OCI-LY1 (cell line): ENCODE data around the gene ABCB8.

ENCODE experiments used
- H2AFZ ChIP-seq: fragments of 200-600 bp; sonication (generic), shearing (Covaris generic); 2 replicates; pipeline ENCODE4 v1.6.0; 2014; ENCODE audit warnings: antibody characterized with exemption, mild to moderate bottlenecking, low read length
- H3F3A ChIP-seq: fragments of 200-600 bp; sonication (generic), shearing (Covaris generic); 2 replicates; pipeline ENCODE4 v1.6.0; 2014; ENCODE audit warnings: mild to moderate bottlenecking, antibody characterized with exemption, low read length, moderate library complexity; ENCODE audit not compliant: insufficient read depth
- H3K27ac ChIP-seq: fragments of 200-600 bp; sonication (generic); 2 replicates; pipeline ENCODE4 v1.5.1; 2014; ENCODE audit warnings: low read length, mixed run types, mild to moderate bottlenecking, low read depth; ENCODE audit not compliant: poor library complexity, severe bottlenecking
- H3K27me3 ChIP-seq: fragments of 200-600 bp; sonication (generic); 2 replicates; pipeline ENCODE4 v1.6.0; 2014; ENCODE audit warnings: antibody characterized with exemption, mild to moderate bottlenecking, low read length, moderate library complexity; ENCODE audit not compliant: insufficient read depth
- H3K36me3 ChIP-seq: fragments of 200-600 bp; sonication (generic); 2 replicates; pipeline ENCODE4 v1.6.1; 2014; ENCODE audit warnings: mild to moderate bottlenecking, antibody characterized with exemption, low read length, moderate library complexity, mixed read lengths; ENCODE audit not compliant: insufficient read depth
- H3K4me1 ChIP-seq: fragments of 200-600 bp; sonication (generic); 2 replicates; pipeline ENCODE4 v1.5.1; 2014; ENCODE audit warnings: mild to moderate bottlenecking, low read length, moderate library complexity; ENCODE audit not compliant: insufficient read depth, severe bottlenecking
- H3K4me2 ChIP-seq: fragments of 200-600 bp; sonication (generic), shearing (Covaris generic); 2 replicates; pipeline ENCODE4 v1.6.1; 2014; ENCODE audit warnings: low read length
- H3K4me3 ChIP-seq: fragments of 200-600 bp; sonication (generic); 2 replicates; pipeline ENCODE4 v1.5.1; 2014; ENCODE audit warnings: low read length, low read depth, mild to moderate bottlenecking, mixed read lengths; ENCODE audit not compliant: poor library complexity, severe bottlenecking
- H3K79me2 ChIP-seq: fragments of 200-600 bp; shearing (Covaris generic); 2 replicates; pipeline ENCODE4 v1.6.1; 2016; ENCODE audit warnings: mixed run types, low read length, mixed read lengths; ENCODE audit not compliant: insufficient read depth
- H3K9ac ChIP-seq: fragments of 200-600 bp; sonication (generic), shearing (Covaris generic); 2 replicates; pipeline ENCODE4 v1.6.1; 2014; ENCODE audit warnings: mild to moderate bottlenecking, low read length, mixed read lengths
- H3K9me2 ChIP-seq: fragments of 200-600 bp; sonication (generic), shearing (Covaris generic); 2 replicates; pipeline ENCODE4 v1.6.1; 2014; ENCODE audit warnings: low read depth, mild to moderate bottlenecking, low read length, mixed read lengths
- H3K9me3 ChIP-seq: fragments of 200-600 bp; shearing (Covaris generic); 2 replicates; pipeline ENCODE4 v1.6.1; 2014; ENCODE audit warnings: low read length, mixed read lengths
- H4K20me1 ChIP-seq: fragments of 200-600 bp; sonication (generic), shearing (Covaris generic); 2 replicates; pipeline ENCODE4 v1.6.0; 2016; ENCODE audit warnings: mild to moderate bottlenecking, low read length; ENCODE audit not compliant: insufficient read depth
- EZH2 ChIP-seq: fragments of 200-600 bp; sonication (generic), shearing (Covaris generic); IDR thresholded peaks from 2 replicates; pipeline ENCODE4 v1.8.0; 2017; ENCODE audit warnings: borderline replicate concordance, mixed run types, mild to moderate bottlenecking, antibody characterized with exemption, low read length, moderate library complexity, mixed read lengths
- TF ChIP-seq, protein P1 (sequence below): fragments of 200-600 bp; sonication (generic), shearing (Covaris generic); IDR thresholded peaks from 2 replicates; pipeline ENCODE4 v1.5.1; 2017; ENCODE audit warnings: mild to moderate bottlenecking, antibody characterized with exemption, low read length, moderate library complexity, mixed read lengths

Gene ABCB8

DNA sequence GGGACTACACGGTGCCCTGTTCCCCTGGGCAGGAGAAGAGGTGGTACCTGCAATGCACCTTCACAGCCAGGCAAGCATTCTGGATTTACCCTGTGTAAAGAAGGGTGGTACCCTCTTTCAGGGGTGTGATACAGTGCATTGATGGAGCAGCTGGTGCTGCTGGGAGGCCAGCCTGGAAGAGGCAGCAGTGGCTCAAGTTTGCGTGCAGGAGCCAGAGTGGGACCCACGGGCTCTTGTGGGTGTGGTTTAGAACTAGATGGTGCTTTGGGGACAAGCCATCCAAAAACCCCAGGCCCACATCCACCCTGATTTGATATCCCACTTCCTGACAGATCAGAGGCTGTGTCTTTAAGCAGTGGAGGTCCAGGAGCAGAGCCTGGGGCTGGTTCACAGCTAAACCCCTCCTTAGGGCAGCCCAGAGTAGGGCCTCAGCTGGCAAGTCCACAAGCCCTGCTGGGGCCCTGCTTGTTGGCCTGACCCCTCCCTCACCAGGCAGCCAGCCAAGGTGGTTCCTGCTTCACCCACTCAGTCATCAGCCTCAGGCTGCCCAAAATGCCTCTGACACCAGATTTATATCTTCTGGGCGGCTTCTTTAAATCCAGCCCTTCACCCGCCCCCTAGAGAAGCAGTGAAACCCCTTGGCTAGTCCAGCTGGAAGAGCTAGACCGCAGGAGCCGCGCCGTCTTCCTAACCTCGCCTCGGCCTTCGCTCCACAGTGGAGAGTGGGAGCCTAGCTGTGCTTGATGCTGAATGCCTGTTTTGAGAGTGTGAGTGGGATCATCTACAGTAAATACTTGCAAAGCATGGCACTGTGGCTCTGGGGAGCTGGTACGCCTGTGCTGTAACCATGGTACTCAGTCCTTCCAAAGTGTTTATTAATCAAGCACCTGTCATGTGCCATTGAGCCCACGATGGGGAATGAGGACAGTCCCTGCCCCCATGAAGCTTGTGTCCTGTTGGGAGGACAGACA is 18.6 kb downstream of the ABCB8 start:
- Histone ChIP-seq H3K4me3 (no peak overlapping the region), H3K27ac (no peak overlapping the region), H2AFZ (no peak overlapping the region), H3K9me2 (no peaks in the 10 kb centered on the region), H3F3A (no peaks in the 10 kb centered on the region), H3K4me2 (no peak overlapping the region), H3K27me3 (peaks cover 9% of the 10 kb centered on the region; the same call in 1 of the 2 replicates), H3K36me3 (peaks cover 15% of the 10 kb centered on the region), H3K9ac (no peak overlapping the region), H3K79me2 (no peaks in the 10 kb centered on the region), H3K4me1 (no peaks in the 10 kb centered on the region), H4K20me1 (no peaks in the 10 kb centered on the region), H3K9me3 (no peaks in the 10 kb centered on the region)
- TF ChIP-seq EZH2 = no peak
- TF ChIP-seq, protein P1, sequence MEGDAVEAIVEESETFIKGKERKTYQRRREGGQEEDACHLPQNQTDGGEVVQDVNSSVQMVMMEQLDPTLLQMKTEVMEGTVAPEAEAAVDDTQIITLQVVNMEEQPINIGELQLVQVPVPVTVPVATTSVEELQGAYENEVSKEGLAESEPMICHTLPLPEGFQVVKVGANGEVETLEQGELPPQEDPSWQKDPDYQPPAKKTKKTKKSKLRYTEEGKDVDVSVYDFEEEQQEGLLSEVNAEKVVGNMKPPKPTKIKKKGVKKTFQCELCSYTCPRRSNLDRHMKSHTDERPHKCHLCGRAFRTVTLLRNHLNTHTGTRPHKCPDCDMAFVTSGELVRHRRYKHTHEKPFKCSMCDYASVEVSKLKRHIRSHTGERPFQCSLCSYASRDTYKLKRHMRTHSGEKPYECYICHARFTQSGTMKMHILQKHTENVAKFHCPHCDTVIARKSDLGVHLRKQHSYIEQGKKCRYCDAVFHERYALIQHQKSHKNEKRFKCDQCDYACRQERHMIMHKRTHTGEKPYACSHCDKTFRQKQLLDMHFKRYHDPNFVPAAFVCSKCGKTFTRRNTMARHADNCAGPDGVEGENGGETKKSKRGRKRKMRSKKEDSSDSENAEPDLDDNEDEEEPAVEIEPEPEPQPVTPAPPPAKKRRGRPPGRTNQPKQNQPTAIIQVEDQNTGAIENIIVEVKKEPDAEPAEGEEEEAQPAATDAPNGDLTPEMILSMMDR = no peak

DNA sequence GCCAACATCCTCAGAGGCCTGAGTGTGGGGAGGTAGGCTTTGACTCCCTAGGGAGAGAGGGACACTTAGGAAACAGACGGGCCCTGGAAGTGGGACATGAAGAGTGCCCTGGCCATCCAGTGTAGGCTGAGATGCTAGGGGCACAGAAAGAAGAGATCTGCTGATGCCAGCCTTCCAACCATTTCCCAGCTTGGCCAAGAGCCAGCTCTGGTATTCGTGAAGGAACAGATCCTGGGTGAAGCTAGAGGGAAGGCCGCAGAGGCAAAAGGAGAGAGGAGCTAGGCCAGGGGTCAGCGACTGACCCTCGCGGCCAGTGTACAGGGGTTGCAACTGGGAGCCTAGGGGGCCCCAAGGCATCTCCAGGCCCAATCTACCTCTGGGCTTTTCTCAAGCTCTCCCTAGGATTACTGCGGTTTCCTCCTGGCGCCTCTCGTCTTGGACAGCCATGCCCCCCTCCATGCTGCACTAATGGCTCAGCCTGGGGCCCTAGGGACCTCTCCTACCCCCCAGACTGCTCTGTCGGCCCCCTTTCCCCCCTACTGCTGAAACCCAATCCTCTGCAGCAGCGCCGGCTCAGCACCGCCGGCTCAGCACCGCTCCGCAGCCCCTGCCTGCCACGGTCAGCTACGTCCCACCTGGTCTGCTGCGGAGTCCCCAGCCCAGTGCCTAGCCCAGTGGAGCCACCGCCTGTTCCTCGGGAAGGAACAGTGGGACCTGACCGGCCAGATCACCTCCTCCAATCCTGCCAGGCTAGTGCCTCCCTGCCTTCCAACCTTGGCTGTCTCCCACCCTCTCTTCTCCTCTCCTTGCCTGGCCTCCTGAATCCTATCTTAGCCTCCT is 19.9 kb downstream of the ABCB8 start, which contains the start of gene ASIC3:
TSS of gene ASIC3 (plus strand) at position 556 of the 840 bp plus-strand sequence. CDS start 355 bp downstream, outside the sequence.
- TF ChIP-seq, protein P1 = no peak
- TF ChIP-seq EZH2 = no peak

DNA sequence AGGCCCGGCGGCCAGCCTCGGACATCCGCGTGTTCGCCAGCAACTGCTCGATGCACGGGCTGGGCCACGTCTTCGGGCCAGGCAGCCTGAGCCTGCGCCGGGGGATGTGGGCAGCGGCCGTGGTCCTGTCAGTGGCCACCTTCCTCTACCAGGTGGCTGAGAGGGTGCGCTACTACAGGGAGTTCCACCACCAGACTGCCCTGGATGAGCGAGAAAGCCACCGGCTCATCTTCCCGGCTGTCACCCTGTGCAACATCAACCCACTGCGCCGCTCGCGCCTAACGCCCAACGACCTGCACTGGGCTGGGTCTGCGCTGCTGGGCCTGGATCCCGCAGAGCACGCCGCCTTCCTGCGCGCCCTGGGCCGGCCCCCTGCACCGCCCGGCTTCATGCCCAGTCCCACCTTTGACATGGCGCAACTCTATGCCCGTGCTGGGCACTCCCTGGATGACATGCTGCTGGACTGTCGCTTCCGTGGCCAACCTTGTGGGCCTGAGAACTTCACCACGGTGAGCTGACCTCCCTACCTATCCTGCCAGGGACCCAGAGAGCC is 20.7 kb downstream of the ABCB8 start:
- TF ChIP-seq, protein P1 = no peak
- no peak for TF ChIP-seq EZH2
- Histone ChIP-seq H3K4me2 (no peak overlapping the region), H3K27ac (no peak overlapping the region), H4K20me1 (no peaks in the 10 kb centered on the region), H3K9ac (no peak overlapping the region), H3F3A (no peaks in the 10 kb centered on the region), H3K36me3 (peaks cover 15% of the 10 kb centered on the region), H3K4me1 (no peaks in the 10 kb centered on the region), H3K27me3 (peaks cover 9% of the 10 kb centered on the region; the same call in 1 of the 2 replicates), H3K4me3 (no peak overlapping the region), H3K79me2 (no peaks in the 10 kb centered on the region), H3K9me2 (no peaks in the 10 kb centered on the region), H2AFZ (no peak overlapping the region), H3K9me3 (no peaks in the 10 kb centered on the region)

More for the DNA sequence above, 19.9 kb downstream of the ABCB8 start, which contains the start of gene ASIC3:
- Histone ChIP-seq H3F3A (no peaks in the 10 kb centered on the region), H3K9ac (no peak within 1 kb of the TSS), H3K4me1 (no peaks in the 10 kb centered on the region), H3K27me3 (peaks cover 9% of the 10 kb centered on the region; the same call in 1 of the 2 replicates), H3K9me2 (no peaks in the 10 kb centered on the region), H3K36me3 (peaks cover 15% of the 10 kb centered on the region), H3K9me3 (no peaks in the 10 kb centered on the region), H4K20me1 (no peaks in the 10 kb centered on the region), H2AFZ (no peak within 1 kb of the TSS), H3K79me2 (no peaks in the 10 kb centered on the region), H3K4me2 (no peak within 1 kb of the TSS), H3K4me3 (no peak within 1 kb of the TSS), H3K27ac (no peak within 1 kb of the TSS)
